Transverse colon (tissue), 4 donors: ENCODE data around the gene NUP133.

Experiments used
- EP300 ChIP-seq: sonication (generic); formaldehyde crosslinking; IDR thresholded peaks from one replicate; pipeline ENCODE4 v1.6.1; 2017; ENCODE audit warnings: antibody characterized with exemption, low read depth
- POLR2A ChIP-seq: fragments of 450-650 bp; IDR thresholded peaks from one replicate; pipeline ENCODE4 v1.6.1; 2016; ENCODE audit warnings: antibody characterized with exemption, mild to moderate bottlenecking, moderate library complexity
- POLR2AphosphoS5 ChIP-seq, 3 donors: sonication (generic); formaldehyde crosslinking; IDR thresholded peaks; one replicate each; pipeline ENCODE4 v1.6.1; 2016; ENCODE audit warnings: antibody characterized with exemption in 3 of 3
- TF ChIP-seq, protein P1 (sequence below), 5 experiments: fragments of 200-600 bp in 3 of 5; fragments of 450-650 bp in 2 of 5; sonication (generic) in 3 of 5; IDR thresholded peaks; 1 replicate in 2 of 5; 2 replicates in 3 of 5; pipeline ENCODE4 v1.5.1; 2016 to 2017; ENCODE audit warnings: antibody characterized with exemption in 5 of 5, inconsistent platforms in 3 of 5, mild to moderate bottlenecking in 2 of 5, moderate library complexity in 1 of 5

DNA sequence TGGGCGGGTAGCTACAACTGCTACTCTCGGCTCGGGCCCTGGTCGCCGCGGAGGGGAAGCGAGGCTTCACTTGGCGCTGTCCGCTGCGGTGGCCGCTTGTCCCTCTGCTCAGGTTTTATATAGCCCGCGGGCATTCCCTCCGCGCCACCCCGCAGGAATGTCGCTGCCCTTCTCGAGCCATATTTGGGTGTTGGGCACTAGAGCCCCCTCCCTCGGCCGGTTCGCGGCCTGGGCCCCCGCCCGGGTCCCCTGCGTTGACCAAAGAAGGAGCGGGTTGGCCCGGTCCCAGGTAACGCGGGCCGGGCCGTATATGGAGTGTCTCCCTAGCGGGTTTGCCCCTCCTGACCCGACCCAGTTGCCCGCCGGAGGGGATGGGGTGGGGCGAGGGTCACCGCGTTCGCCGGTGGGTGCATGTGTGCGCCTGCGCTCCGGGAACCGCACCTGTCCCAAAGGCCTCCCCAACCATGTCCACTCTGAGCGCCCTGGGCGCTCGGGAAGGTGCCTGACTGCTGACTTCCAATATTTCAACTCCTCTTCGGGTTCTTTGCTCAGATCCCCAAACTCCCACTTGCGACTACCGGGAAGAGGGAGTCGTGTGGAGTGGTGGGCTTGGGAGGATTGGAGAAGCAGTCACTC, 74.0 kb downstream of the NUP133 start, which contains the start of gene ACTA1:
- TF ChIP-seq, protein P1, sequence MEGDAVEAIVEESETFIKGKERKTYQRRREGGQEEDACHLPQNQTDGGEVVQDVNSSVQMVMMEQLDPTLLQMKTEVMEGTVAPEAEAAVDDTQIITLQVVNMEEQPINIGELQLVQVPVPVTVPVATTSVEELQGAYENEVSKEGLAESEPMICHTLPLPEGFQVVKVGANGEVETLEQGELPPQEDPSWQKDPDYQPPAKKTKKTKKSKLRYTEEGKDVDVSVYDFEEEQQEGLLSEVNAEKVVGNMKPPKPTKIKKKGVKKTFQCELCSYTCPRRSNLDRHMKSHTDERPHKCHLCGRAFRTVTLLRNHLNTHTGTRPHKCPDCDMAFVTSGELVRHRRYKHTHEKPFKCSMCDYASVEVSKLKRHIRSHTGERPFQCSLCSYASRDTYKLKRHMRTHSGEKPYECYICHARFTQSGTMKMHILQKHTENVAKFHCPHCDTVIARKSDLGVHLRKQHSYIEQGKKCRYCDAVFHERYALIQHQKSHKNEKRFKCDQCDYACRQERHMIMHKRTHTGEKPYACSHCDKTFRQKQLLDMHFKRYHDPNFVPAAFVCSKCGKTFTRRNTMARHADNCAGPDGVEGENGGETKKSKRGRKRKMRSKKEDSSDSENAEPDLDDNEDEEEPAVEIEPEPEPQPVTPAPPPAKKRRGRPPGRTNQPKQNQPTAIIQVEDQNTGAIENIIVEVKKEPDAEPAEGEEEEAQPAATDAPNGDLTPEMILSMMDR (IDR thresholded peaks at IDR 0.05) = no peak
- TF ChIP-seq POLR2A (no peak), EP300 (no peak), POLR2AphosphoS5 (IDR thresholded peaks at IDR 0.05) (no peak)
